Progenitor cell of endocrine pancreas (in vitro differentiated cells): Measurements from ENCODE around the gene MRPL36. TPM values are rescaled to one million over a fixed set of nuclear protein-coding genes. Genes with fewer than 3 reads are reported as not detected.
"Not testable (repeated sequence)": the region's sequence is repeated elsewhere in the genome, so short reads cannot be mapped to it uniquely, and the experiment has no call there.

Experiments used
- DNase-seq: peaks from one replicate; pipeline ENCODE4 v3.0.0; 2021; ENCODE audit warnings: low spot score; ENCODE audit not compliant: unreplicated experiment
- H3K27ac Mint-ChIP-seq: 2 replicates; pipeline ENCODE4 v1.8.0; 2021; ENCODE audit warnings: mild to moderate bottlenecking, moderate library complexity, mixed read lengths
- H3K27me3 Mint-ChIP-seq: 2 replicates; pipeline ENCODE4 v1.8.0; 2021; ENCODE audit warnings: mixed read lengths
- H3K36me3 Mint-ChIP-seq: 2 replicates; pipeline ENCODE4 v1.8.0; 2022; ENCODE audit warnings: mixed read lengths; ENCODE audit not compliant: insufficient read depth
- H3K4me1 Mint-ChIP-seq: 2 replicates; pipeline ENCODE4 v1.8.0; 2021; ENCODE audit warnings: low read depth, mixed read lengths
- H3K4me3 Mint-ChIP-seq: 2 replicates; pipeline ENCODE4 v1.8.0; 2021; ENCODE audit warnings: low read depth, mild to moderate bottlenecking, moderate library complexity, mixed read lengths
- H3K9me3 Mint-ChIP-seq: 2 replicates; pipeline ENCODE4 v1.8.0; 2021; ENCODE audit warnings: low read depth, mixed read lengths
- total RNA-seq: library from RNA; stranded (reverse); gene quantifications from 2 replicates; pipeline ENCODE4 v1.2.1, GENCODE V29; 2021
- TF ChIP-seq, protein P1 (sequence below): fragments of 200-600 bp; sonication (generic); IDR thresholded peaks from one replicate; pipeline ENCODE4 v1.5.0; 2021; ENCODE audit warnings: antibody characterized with exemption, mild to moderate bottlenecking; ENCODE audit not compliant: unreplicated experiment

Gene MRPL36
- total RNA-seq, 1 donor from 2014 or later: 40.5 TPM

DNA sequence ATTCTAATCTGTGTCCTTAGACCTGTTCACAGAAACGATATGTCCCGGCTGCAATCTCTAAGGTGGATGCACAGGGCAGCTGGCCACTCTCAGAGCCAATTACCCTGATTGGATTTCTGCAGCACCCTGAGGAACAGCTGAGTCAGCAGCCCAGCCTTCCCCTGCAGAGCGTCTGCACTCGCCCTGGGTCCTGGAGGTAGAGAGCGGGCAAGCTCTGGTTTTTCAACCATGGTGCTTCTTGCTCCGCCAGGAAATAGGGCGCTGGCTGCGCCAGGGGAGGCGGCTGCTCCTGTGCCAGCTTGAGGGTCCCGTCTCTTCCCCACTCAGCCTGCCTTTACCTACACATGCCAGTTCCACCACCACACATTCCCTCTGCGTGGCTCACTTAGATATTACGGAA is 20.7 kb upstream of the MRPL36 start:
- TF ChIP-seq, protein P1, sequence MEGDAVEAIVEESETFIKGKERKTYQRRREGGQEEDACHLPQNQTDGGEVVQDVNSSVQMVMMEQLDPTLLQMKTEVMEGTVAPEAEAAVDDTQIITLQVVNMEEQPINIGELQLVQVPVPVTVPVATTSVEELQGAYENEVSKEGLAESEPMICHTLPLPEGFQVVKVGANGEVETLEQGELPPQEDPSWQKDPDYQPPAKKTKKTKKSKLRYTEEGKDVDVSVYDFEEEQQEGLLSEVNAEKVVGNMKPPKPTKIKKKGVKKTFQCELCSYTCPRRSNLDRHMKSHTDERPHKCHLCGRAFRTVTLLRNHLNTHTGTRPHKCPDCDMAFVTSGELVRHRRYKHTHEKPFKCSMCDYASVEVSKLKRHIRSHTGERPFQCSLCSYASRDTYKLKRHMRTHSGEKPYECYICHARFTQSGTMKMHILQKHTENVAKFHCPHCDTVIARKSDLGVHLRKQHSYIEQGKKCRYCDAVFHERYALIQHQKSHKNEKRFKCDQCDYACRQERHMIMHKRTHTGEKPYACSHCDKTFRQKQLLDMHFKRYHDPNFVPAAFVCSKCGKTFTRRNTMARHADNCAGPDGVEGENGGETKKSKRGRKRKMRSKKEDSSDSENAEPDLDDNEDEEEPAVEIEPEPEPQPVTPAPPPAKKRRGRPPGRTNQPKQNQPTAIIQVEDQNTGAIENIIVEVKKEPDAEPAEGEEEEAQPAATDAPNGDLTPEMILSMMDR: no peak
- Mint-ChIP-seq H3K27ac (no peak overlapping the region), H3K4me1 (no peaks in the 10 kb centered on the region), H3K9me3 (no peaks in the 10 kb centered on the region), H3K36me3 (peaks cover 36% of the 10 kb centered on the region), H3K27me3 (no peaks in the 10 kb centered on the region), H3K4me3 (no peak overlapping the region)
- no peak for DNase-seq

GRCh38 chr5:1819458-1819857 is 19.8 kb upstream of the MRPL36 start:
- Mint-ChIP-seq H3K9me3 (no peaks in the 10 kb centered on the region), H3K4me1 (no peaks in the 10 kb centered on the region), H3K27ac (no peak overlapping the region), H3K27me3 (no peaks in the 10 kb centered on the region), H3K4me3 (no peak overlapping the region), H3K36me3 (peaks cover 41% of the 10 kb centered on the region)
- TF ChIP-seq, protein P1: no peak
- no peak for DNase-seq

- Mint-ChIP-seq H3K36me3 (peaks cover 45% of the 10 kb centered on the region), H3K27ac (no peak overlapping the region)
Observed at GRCh38 chr5:1818784-1819183, 19.1 kb upstream of the MRPL36 start.

DNA sequence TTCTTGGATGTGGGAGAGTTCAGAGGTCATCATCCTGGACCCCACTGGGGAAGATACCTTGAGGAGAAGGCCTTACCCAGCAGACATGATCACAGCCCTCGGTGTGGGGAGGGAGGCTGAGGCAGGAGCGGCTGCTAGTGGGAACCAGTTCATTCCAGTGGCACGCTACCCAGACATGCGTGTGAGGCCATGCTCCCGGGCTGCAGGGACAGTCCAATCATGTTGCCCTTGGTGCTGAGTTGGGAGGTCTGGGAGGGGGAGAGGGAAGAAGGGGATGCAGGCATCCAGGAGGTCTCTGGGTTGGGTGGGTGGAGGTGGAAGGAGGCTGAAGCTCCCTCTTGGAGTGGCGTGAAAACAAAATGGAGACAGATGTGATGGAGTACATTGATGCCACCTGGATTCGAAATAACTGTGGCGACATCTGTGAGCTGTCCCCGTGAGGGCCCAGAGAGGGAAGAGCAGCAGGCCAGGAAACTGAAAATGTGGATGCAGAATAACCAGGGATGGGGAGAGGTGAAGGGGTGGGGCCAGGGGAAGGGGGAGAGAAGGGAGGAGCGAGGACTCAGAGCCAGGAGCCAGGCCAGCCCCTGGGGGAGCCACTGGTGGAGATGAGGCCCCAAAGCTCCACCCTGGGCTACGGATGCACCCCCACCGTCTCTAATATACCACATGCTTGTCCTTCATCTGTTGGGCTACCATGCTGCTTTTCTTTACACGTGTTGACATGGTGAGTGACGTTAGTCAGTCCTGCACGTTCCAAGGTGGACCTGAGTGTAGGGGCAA is 17.8 kb upstream of the MRPL36 start:
- TF ChIP-seq, protein P1: no peak
- no peak overlapping the region for H3K4me3 Mint-ChIP-seq
- H3K27me3 Mint-ChIP-seq: no peaks in the 10 kb centered on the region
- H3K27ac Mint-ChIP-seq: no peak overlapping the region
- no peaks in the 10 kb centered on the region for H3K4me1 Mint-ChIP-seq
- no peaks in the 10 kb centered on the region for H3K9me3 Mint-ChIP-seq
- peaks cover 43% of the 10 kb centered on the region for H3K36me3 Mint-ChIP-seq
- no peak for DNase-seq

More at GRCh38 chr5:1818784-1819183, 19.1 kb upstream of the MRPL36 start:
- Mint-ChIP-seq H3K9me3 (no peaks in the 10 kb centered on the region), H3K4me3 (no peak overlapping the region), H3K27me3 (no peaks in the 10 kb centered on the region), H3K4me1 (no peaks in the 10 kb centered on the region)
- TF ChIP-seq, protein P1: no peak
- no peak for DNase-seq

DNA sequence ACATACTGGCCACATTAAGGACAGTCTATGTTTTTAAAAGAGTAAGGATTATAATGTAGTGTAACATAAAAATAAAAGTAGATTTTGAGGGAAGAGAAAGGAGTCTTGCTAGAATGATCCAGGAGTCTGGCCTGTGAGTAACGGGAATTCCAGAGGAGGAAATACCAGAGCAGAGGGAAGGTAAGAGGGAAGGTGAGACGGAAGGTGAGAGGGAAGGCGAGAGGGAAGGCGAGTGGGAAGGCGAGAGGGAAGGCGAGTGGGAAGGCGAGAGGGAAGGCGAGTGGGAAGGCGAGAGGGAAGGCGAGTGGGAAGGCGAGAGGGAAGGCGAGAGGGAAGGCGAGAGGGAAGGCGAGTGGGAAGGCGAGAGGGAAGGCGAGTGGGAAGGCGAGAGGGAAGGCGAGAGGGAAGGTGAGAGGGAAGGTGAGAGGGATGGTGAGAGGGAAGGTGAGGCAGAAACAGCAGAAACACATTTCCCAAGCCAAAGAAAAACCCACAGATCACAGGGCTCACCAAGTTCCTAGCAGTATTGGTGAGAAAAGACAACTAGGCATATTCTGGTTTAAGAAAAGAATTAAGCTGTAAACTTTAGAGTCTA is 17.0 kb upstream of the MRPL36 start:
- DNase-seq, H3K27me3 Mint-ChIP-seq, H3K4me3 Mint-ChIP-seq, H3K9me3 Mint-ChIP-seq, H3K4me1 Mint-ChIP-seq, H3K27ac Mint-ChIP-seq: not testable (repeated sequence)
- H3K36me3 Mint-ChIP-seq: peaks cover 43% of the 10 kb centered on the region

DNA sequence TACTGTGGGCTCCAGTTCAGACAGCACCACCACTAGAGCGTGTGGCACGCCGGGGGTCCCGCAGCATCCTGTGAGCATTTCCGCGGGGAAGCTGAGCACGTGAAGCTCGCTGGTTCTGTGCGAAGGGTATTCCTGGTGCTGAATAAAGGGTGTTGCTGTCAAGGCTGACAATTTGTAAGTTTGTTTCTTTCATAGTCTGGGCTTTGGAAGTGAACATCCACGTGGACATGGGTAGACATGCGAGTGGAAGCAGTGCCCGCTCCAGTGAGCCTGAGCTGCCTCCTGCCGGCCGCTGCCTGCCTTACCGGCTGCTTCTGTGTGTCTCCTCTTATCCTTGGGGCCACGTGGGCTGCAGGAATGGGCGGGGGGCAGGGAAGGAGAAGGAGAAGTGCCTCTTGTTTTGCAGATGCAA is 16.2 kb upstream of the MRPL36 start:
- Mint-ChIP-seq H3K27ac (no peak overlapping the region), H3K4me3 (no peak overlapping the region), H3K9me3 (no peaks in the 10 kb centered on the region), H3K4me1 (no peaks in the 10 kb centered on the region), H3K27me3 (no peaks in the 10 kb centered on the region), H3K36me3 (peaks cover 41% of the 10 kb centered on the region)
- no peak for DNase-seq
- TF ChIP-seq, protein P1: no peak
